DOHH2 (cell line): Measurements from ENCODE around the gene SPPL2A.
A peak's percentile ranks its signal among the peaks of the same experiment; 100 is the strongest.

ENCODE experiments used
- H3F3A ChIP-seq: fragments of 200-600 bp; sonication (generic), shearing (Covaris generic); 2 replicates; pipeline ENCODE4 v1.6.0; 2016; ENCODE audit warnings: antibody characterized with exemption, mild to moderate bottlenecking; ENCODE audit not compliant: control insufficient read depth, insufficient read depth
- H3K27ac ChIP-seq: fragments of 200-600 bp; sonication (generic); 2 replicates; pipeline ENCODE4 v1.5.1; 2014; ENCODE audit warnings: low read depth, mild to moderate bottlenecking, low read length, moderate library complexity
- H3K27me3 ChIP-seq: fragments of 200-600 bp; sonication (generic); 2 replicates; pipeline ENCODE4 v1.6.1; 2014; ENCODE audit warnings: mild to moderate bottlenecking, low read length, mixed read lengths; ENCODE audit not compliant: control insufficient read depth
- H3K36me3 ChIP-seq: fragments of 200-600 bp; sonication (generic); 2 replicates; pipeline ENCODE4 v1.6.1; 2014; ENCODE audit warnings: mild to moderate bottlenecking, low read length, moderate library complexity, mixed read lengths; ENCODE audit not compliant: control insufficient read depth
- H3K4me1 ChIP-seq: fragments of 200-600 bp; sonication (generic); 2 replicates; pipeline ENCODE4 v1.6.1; 2014; ENCODE audit warnings: mild to moderate bottlenecking, low read length, mixed read lengths; ENCODE audit not compliant: control insufficient read depth
- H3K4me2 ChIP-seq: fragments of 200-600 bp; sonication (generic); 2 replicates; pipeline ENCODE4 v1.6.0; 2014; ENCODE audit warnings: mild to moderate bottlenecking, low read length, moderate library complexity
- H3K4me3 ChIP-seq: fragments of 200-600 bp; sonication (generic); 2 replicates; pipeline ENCODE4 v1.5.1; 2014; ENCODE audit warnings: mild to moderate bottlenecking, low read length, mixed read lengths
- H3K79me2 ChIP-seq: fragments of 200-600 bp; sonication (generic); 2 replicates; pipeline ENCODE4 v1.6.1; 2014; ENCODE audit warnings: mild to moderate bottlenecking, low read length, mixed read lengths; ENCODE audit not compliant: control insufficient read depth
- H3K9me2 ChIP-seq: fragments of 200-600 bp; sonication (generic); replicated peaks from 2 replicates; pipeline ENCODE4 v1.6.1; 2014; ENCODE audit warnings: mild to moderate bottlenecking, low read length, mixed read lengths; ENCODE audit not compliant: control insufficient read depth
- H3K9me3 ChIP-seq: fragments of 200-600 bp; sonication (generic); 2 replicates; pipeline ENCODE4 v1.6.1; 2014; ENCODE audit warnings: antibody characterized with exemption, low read length, mixed read lengths; ENCODE audit not compliant: control insufficient read depth, insufficient read depth
- H4K20me1 ChIP-seq: fragments of 200-600 bp; sonication (generic); 2 replicates; pipeline ENCODE4 v1.6.0; 2014; ENCODE audit warnings: low read depth, mild to moderate bottlenecking, antibody characterized with exemption, low read length, moderate library complexity; ENCODE audit not compliant: control insufficient read depth, insufficient read depth
- CTCF ChIP-seq: fragments of 200-600 bp; sonication (generic); IDR thresholded peaks from one replicate; pipeline ENCODE4 v1.5.1; 2014; ENCODE audit warnings: antibody characterized with exemption, mild to moderate bottlenecking, low read depth, low read length; ENCODE audit not compliant: poor library complexity, severe bottlenecking
- EZH2phosphoT487 ChIP-seq: fragments of 200-600 bp; sonication (generic); IDR thresholded peaks from 2 replicates; pipeline ENCODE4 v1.6.1; 2017; ENCODE audit warnings: borderline replicate concordance, mild to moderate bottlenecking, antibody characterized with exemption, low read length, moderate library complexity, mixed read lengths

SPPL2A gene

GRCh38 chr15:50707878-50708427 lies 57.6 kb downstream of the SPPL2A start:
- Histone ChIP-seq H3K27me3 (no peaks in the 10 kb centered on the region), H3K9me3 (no peaks in the 10 kb centered on the region), H3K27ac (peak overlapping the region; percentile 84), H3K9me2 (no peaks in the 10 kb centered on the region), H3K4me2 (peak overlapping the region; percentile 47), H3F3A (peaks cover 19% of the 10 kb centered on the region; the same call in 1 of the 2 replicates), H3K36me3 (peaks cover 3% of the 10 kb centered on the region), H3K4me3 (peak overlapping the region; percentile 37), H4K20me1 (no peaks in the 10 kb centered on the region), H3K79me2 (no peaks in the 10 kb centered on the region), H3K4me1 (peaks cover 66% of the 10 kb centered on the region)
- TF ChIP-seq EZH2phosphoT487 (no peak), CTCF (no peak)

- H3F3A ChIP-seq = peaks cover 13% of the 10 kb centered on the region; the same call in 1 of the 2 replicates
- no peak overlapping the region for H3K4me3 ChIP-seq
- peaks cover 1% of the 10 kb centered on the region for H3K36me3 ChIP-seq
- H3K9me3 ChIP-seq = no peaks in the 10 kb centered on the region
- H4K20me1 ChIP-seq = no peaks in the 10 kb centered on the region
- peaks cover 27% of the 10 kb centered on the region for H3K4me1 ChIP-seq
- H3K27me3 ChIP-seq = no peaks in the 10 kb centered on the region
- H3K27ac ChIP-seq = no peak overlapping the region
- no peak overlapping the region for H3K4me2 ChIP-seq
- H3K9me2 ChIP-seq = no peaks in the 10 kb centered on the region
- no peaks in the 10 kb centered on the region for H3K79me2 ChIP-seq
- TF ChIP-seq EZH2phosphoT487 (no peak), CTCF (no peak)
Measured at GRCh38 chr15:50702762-50703334, 62.7 kb downstream of the SPPL2A start.

- Histone ChIP-seq H3K9me2 (no peaks in the 10 kb centered on the region), H3K4me1 (0 out of 2 replicates have a peak, but pooled peaks cover 5% of the 10 kb centered on the region), H3K27ac (no peak overlapping the region), H3K79me2 (no peaks in the 10 kb centered on the region), H3K4me3 (no peak overlapping the region), H3F3A (no peaks in the 10 kb centered on the region), H4K20me1 (no peaks in the 10 kb centered on the region), H3K27me3 (no peaks in the 10 kb centered on the region), H3K36me3 (no peaks in the 10 kb centered on the region), H3K9me3 (no peaks in the 10 kb centered on the region), H3K4me2 (no peak overlapping the region)
- TF ChIP-seq EZH2phosphoT487 = no peak
- no peak for TF ChIP-seq CTCF
Measured at GRCh38 chr15:50698101-50698500, 67.4 kb downstream of the SPPL2A start.
